HepG2 (cell line): Measurements from ENCODE around the gene SOHLH2. TPM values are rescaled to one million over a fixed set of nuclear protein-coding genes. Genes with fewer than 3 reads are reported as not detected.
A peak's percentile ranks its signal among the peaks of the same experiment; 100 is the strongest.

Experiments used
- ATAC-seq: fragments of 200-7000 bp; cut with Tn5 transposase; 3 replicates; pipeline ENCODE4 v1.9.1; 2020; ENCODE audit warnings: mild to moderate bottlenecking, moderate library complexity
- BruUV-seq: library from RNA; stranded (reverse); fragments of 400-500 nt; replicated peaks from 2 replicates; lab custom pipeline; 2021; lab: Mats Ljungman, UMichigan
- CTCF ChIA-PET: fragments of 300-600 bp; formaldehyde crosslinking; extraction: SDS; loops from one replicate; lab custom pipeline; 2021; ENCODE audit warnings: low total read pairs, inconsistent platforms, low intra/inter-chr PET ratio; lab: Yijun Ruan, JAX
- POLR2A ChIA-PET: fragments of 350-600 bp; sonication (Branson Sonifier 250); formaldehyde crosslinking; loops from one replicate; lab custom pipeline; 2020; ENCODE audit warnings: antibody characterized with exemption, inconsistent platforms; lab: Yijun Ruan, JAX
- DNase-seq: peaks from one replicate; pipeline ENCODE4 v3.0.0-alpha.2; 2015; ENCODE audit warnings: low spot score
- FAIRE-seq: peaks from 3 replicates; lab custom pipeline; 2011; peaks lifted over from hg19 to GRCh38; lab: Jason Lieb, UNC
- H2AFZ ChIP-seq: one replicate; pipeline ENCODE4 v1.6.1; 2011; ENCODE audit warnings: low read length, inconsistent platforms
- H3K27ac ChIP-seq: fragments of 300-600 bp; 3 replicates; pipeline ENCODE4 v1.8.0; 2011; ENCODE audit warnings: mixed run types, mild to moderate bottlenecking, mixed read lengths, low read length, inconsistent platforms; ENCODE audit not compliant: insufficient read depth; ENCODE audit errors: extremely low read length
- H3K27me3 ChIP-seq, 2 experiments: fragments of 200-600 bp in 1 of 2; 2 replicates in 1 of 2; 3 replicates in 1 of 2; pipeline versions ENCODE4 v1.6.0 to v1.8.0; 2011; ENCODE audit warnings: low read length in 2 of 2, mild to moderate bottlenecking in 2 of 2, moderate library complexity in 2 of 2, inconsistent platforms in 1 of 2; ENCODE audit not compliant: insufficient read depth in 2 of 2, control insufficient read depth in 1 of 2
- H3K36me3 ChIP-seq, 2 experiments: fragments of 200-600 bp in 1 of 2; replicated peaks in 1 of 2; 2 replicates in 1 of 2; 3 replicates in 1 of 2; pipeline versions ENCODE4 v1.5.1 to v1.8.0; 2011; ENCODE audit warnings: low read length in 2 of 2, inconsistent platforms in 1 of 2; ENCODE audit not compliant: insufficient read depth in 2 of 2, control insufficient read depth in 1 of 2
- H3K4me1 ChIP-seq: 2 replicates; pipeline ENCODE4 v1.5.1; 2012; ENCODE audit warnings: low read length, inconsistent platforms; ENCODE audit not compliant: insufficient read depth
- H3K4me2 ChIP-seq: 2 replicates; pipeline ENCODE4 v1.6.0; 2011; ENCODE audit warnings: low read depth, low read length, inconsistent platforms
- H3K4me3 ChIP-seq, 3 experiments: fragments of 200-600 bp in 1 of 3; sonication (generic), shearing (Covaris generic) in 1 of 3; replicated peaks in 1 of 3; 2 replicates each; pipeline ENCODE4 v1.5.1; 2011 to 2016; ENCODE audit warnings: low read length in 3 of 3, inconsistent platforms in 2 of 3, low read depth in 2 of 3, mild to moderate bottlenecking in 2 of 3, control low read depth in 1 of 3, mixed read lengths in 1 of 3; ENCODE audit not compliant: insufficient read depth in 1 of 3
- H3K79me2 ChIP-seq: one replicate; pipeline ENCODE4 v1.6.1; 2011; ENCODE audit warnings: low read length, inconsistent platforms; ENCODE audit not compliant: insufficient read depth
- H3K9ac ChIP-seq: 2 replicates; pipeline ENCODE4 v1.6.0; 2011; ENCODE audit warnings: mild to moderate bottlenecking, low read depth, low read length, inconsistent platforms; ENCODE audit not compliant: insufficient read depth
- H3K9me3 ChIP-seq: 2 replicates; pipeline ENCODE4 v1.5.1; 2012; ENCODE audit warnings: mild to moderate bottlenecking, low read length
- H4K20me1 ChIP-seq: 2 replicates; pipeline ENCODE4 v1.6.0; 2011; ENCODE audit warnings: inconsistent platforms, mild to moderate bottlenecking, low read length, moderate library complexity; ENCODE audit not compliant: insufficient read depth
- MAFF ChIP-seq: IDR thresholded peaks from 2 replicates; pipeline ENCODE4 v1.6.1; 2011; ENCODE audit warnings: low read depth, low read length, improper control_type of control experiment
- MAFK ChIP-seq, 2 experiments: IDR thresholded peaks in 1 of 2; conservative IDR thresholded peaks in 1 of 2; 2 replicates each; pipeline ENCODE4 v1.6.1; 2011; ENCODE audit warnings: improper control_type of control experiment in 2 of 2, low read length in 2 of 2
- NFATC3 ChIP-seq: sonication (generic); formaldehyde crosslinking; IDR thresholded peaks from 2 replicates; pipeline ENCODE4 v1.5.1; 2020; ENCODE audit warnings: mild to moderate bottlenecking, missing genetic modification reagents
- TARDBP ChIP-seq: sonication (generic); formaldehyde crosslinking; IDR thresholded peaks from 2 replicates; pipeline ENCODE4 v1.8.0; 2022; ENCODE audit warnings: mild to moderate bottlenecking, missing genetic modification reagents
- ZNF776 ChIP-seq: sonication (generic); formaldehyde crosslinking; IDR thresholded peaks from 2 replicates; pipeline ENCODE4 v1.4.0; 2020; ENCODE audit warnings: mild to moderate bottlenecking, missing genetic modification reagents
- WGBS: methylation state at CpG from one replicate; pipeline ENCODE4 v1.1.6; 2017; ENCODE audit warnings: low lambda C conversion rate; 5-methylcytosine and 5-hydroxymethylcytosine counted together
- in situ Hi-C: cut with HindIII; loops from 2 replicates; pipeline ENCODE4 v1.10.0; 2017; ENCODE audit warnings: low pct_unique_long_range_greater_than_20kb; ENCODE audit not compliant: extremely low pct_ligation_motif_present
- intact Hi-C: fragments of 100-400 bp; cut with micrococcal nuclease; formaldehyde crosslinking; loops from one replicate; pipeline ENCODE4 v1.10.0; 2022; ENCODE audit not compliant: unreplicated experiment
- polyA plus RNA-seq, 8 experiments: library from polyadenylated mRNA; depleted of rRNA in 3 of 8; stranded (reverse) in 7 of 8; unstranded in 1 of 8; fragments of >200 nt; fragmentation: Illumina TruSeq in 4 of 8; extraction: Trizol in 4 of 8; gene quantifications; 2 replicates each; pipeline versions ENCODE4 v1.2.1 to v1.2.3, GENCODE V29; 2011 to 2016; ENCODE audit warnings: low read depth in 4 of 8, missing spikeins in 1 of 8, mixed read lengths in 1 of 8; ENCODE audit not compliant: insufficient read depth in 1 of 8
- total RNA-seq, 5 experiments: library from RNA; depleted of rRNA; stranded (reverse); fragments of >200 nt; fragmentation: Illumina TruSeq; extraction: Trizol; gene quantifications; 2 replicates each; pipeline ENCODE4 v1.2.3, GENCODE V29; 2016; ENCODE audit warnings: low read depth in 1 of 5
- TF ChIP-seq, protein P1 (sequence below): IDR thresholded peaks from 2 replicates; pipeline ENCODE4 v1.4.0; 2020; ENCODE audit warnings: mild to moderate bottlenecking, missing genetic modification reagents

The SOHLH2 gene
- total and polyA plus RNA-seq, 2 of the 13 experiments (the other 11 are each of a cell fraction or from before 2014, with no cell fraction given): not detected

DNA sequence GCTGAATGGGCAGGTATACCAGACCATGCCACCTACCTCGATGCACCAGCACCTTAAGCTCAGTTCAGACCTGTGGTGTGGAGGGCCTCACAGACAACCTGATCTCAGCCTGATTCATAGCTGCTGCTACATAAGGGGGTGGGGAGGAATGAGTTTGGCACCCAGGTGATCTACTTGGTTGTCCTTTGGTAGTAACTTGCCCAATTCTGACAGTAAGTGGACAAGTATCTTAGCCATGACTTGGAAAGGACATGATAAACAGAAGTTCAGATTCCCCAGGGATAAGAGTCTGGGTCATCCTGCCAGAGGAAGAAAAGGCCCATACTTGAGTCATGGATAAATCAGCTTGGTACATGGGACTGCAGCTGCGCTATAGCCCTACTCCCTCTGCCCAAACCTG, 28.4 kb upstream of the SOHLH2 start (continued):
- TF ChIP-seq, protein P1, sequence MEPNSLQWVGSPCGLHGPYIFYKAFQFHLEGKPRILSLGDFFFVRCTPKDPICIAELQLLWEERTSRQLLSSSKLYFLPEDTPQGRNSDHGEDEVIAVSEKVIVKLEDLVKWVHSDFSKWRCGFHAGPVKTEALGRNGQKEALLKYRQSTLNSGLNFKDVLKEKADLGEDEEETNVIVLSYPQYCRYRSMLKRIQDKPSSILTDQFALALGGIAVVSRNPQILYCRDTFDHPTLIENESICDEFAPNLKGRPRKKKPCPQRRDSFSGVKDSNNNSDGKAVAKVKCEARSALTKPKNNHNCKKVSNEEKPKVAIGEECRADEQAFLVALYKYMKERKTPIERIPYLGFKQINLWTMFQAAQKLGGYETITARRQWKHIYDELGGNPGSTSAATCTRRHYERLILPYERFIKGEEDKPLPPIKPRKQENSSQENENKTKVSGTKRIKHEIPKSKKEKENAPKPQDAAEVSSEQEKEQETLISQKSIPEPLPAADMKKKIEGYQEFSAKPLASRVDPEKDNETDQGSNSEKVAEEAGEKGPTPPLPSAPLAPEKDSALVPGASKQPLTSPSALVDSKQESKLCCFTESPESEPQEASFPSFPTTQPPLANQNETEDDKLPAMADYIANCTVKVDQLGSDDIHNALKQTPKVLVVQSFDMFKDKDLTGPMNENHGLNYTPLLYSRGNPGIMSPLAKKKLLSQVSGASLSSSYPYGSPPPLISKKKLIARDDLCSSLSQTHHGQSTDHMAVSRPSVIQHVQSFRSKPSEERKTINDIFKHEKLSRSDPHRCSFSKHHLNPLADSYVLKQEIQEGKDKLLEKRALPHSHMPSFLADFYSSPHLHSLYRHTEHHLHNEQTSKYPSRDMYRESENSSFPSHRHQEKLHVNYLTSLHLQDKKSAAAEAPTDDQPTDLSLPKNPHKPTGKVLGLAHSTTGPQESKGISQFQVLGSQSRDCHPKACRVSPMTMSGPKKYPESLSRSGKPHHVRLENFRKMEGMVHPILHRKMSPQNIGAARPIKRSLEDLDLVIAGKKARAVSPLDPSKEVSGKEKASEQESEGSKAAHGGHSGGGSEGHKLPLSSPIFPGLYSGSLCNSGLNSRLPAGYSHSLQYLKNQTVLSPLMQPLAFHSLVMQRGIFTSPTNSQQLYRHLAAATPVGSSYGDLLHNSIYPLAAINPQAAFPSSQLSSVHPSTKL (CRISPR knock-in tag): no peak
- TF ChIP-seq NFATC3 (CRISPR knock-in tag) (no peak), ZNF776 (CRISPR knock-in tag) (no peak)

GRCh38 chr13:36231236-36231635, 16.9 kb upstream of the SOHLH2 start:
- in situ Hi-C loops: no loop called here
- no peak for FAIRE-seq
- Histone ChIP-seq H2AFZ (no peak overlapping the region), H3K4me3 (no peak overlapping the region), H3K27me3 (no peaks in the 10 kb centered on the region), H3K36me3 (no peaks in the 10 kb centered on the region), H3K79me2 (no peaks in the 10 kb centered on the region), H3K9ac (no peak overlapping the region), H3K27ac (no peak overlapping the region), H4K20me1 (no peaks in the 10 kb centered on the region), H3K9me3 (no peaks in the 10 kb centered on the region), H3K4me1 (no peaks in the 10 kb centered on the region), H3K4me2 (no peak overlapping the region)
- no peak for DNase-seq
- WGBS: 0% methylated on average over 2 of the region's 3 CpGs
- ChIA-PET POLR2A (no interaction called here), CTCF (no interaction called here)
- intact Hi-C loops: no loop called here
- TF ChIP-seq MAFK (conservative IDR thresholded peaks at IDR 0.05 in 1 of 2, IDR thresholded peaks at IDR 0.05 in 1 of 2; ENCODE audit: low read length in 2 of 2) (peak; percentile 48 to 65; a peak in 3 of 4 replicates), MAFF (peak; percentile 53; the same call in 1 of the 2 replicates), TARDBP (CRISPR knock-in tag) (no peak)
- no peak for ATAC-seq
- BruUV-seq: no TSS peak
